Mammary epithelial cell (primary cell): Measurements from ENCODE around the gene CAPG.

Source experiments
- EZH2 ChIP-seq: IDR thresholded peaks from 2 replicates; pipeline ENCODE4 v1.6.1; 2012; ENCODE audit warnings: low read length, inconsistent platforms, borderline replicate concordance
- TF ChIP-seq, protein P1 (sequence below), 2 donors: IDR thresholded peaks in 1 of 2; conservative IDR thresholded peaks in 1 of 2; 2 replicates each; pipeline ENCODE4 v1.5.1; 2011 to 2012; ENCODE audit warnings: inconsistent platforms in 2 of 2, low read length in 2 of 2, mild to moderate bottlenecking in 2 of 2, control low read depth in 1 of 2, low read depth in 1 of 2; ENCODE audit not compliant: insufficient read depth in 1 of 2; ENCODE audit errors: extremely low read depth in 1 of 2

DNA sequence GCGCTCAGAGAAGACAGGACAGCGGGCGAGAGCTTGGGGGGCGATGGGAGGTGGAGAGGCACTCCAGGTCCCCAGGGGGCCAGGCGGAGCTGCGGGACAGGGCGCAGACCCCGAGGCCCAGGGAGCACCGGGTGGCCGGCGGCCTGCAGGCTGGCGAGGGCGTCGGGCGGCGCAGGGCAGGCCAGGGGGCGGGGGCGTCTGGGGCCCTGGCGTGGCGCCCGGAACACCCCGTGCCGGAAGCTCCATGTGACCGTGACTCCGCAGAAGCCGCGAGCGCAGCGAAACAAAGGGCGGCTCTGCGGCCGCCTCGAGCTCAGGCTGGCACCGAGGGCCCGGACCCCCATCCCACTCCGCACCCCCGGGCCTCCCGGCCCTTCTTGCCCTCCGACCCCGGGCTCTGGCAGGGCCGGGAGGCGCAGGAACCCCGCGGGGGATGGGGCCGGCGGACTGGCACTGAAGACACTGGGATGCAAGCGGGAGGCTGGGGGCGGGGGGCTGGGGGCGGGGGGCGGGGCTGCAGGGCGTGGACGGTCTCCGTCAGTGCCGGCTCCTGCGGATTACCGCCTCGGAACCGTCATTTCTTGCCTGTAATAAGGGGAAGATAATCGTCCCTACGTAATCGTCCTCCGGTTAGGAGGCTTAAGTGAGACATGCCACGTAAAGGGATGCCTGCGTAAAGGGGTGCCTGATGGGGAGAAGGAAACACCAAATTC is 27.5 kb upstream of the CAPG start:
- TF ChIP-seq, protein P1, sequence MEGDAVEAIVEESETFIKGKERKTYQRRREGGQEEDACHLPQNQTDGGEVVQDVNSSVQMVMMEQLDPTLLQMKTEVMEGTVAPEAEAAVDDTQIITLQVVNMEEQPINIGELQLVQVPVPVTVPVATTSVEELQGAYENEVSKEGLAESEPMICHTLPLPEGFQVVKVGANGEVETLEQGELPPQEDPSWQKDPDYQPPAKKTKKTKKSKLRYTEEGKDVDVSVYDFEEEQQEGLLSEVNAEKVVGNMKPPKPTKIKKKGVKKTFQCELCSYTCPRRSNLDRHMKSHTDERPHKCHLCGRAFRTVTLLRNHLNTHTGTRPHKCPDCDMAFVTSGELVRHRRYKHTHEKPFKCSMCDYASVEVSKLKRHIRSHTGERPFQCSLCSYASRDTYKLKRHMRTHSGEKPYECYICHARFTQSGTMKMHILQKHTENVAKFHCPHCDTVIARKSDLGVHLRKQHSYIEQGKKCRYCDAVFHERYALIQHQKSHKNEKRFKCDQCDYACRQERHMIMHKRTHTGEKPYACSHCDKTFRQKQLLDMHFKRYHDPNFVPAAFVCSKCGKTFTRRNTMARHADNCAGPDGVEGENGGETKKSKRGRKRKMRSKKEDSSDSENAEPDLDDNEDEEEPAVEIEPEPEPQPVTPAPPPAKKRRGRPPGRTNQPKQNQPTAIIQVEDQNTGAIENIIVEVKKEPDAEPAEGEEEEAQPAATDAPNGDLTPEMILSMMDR (conservative IDR thresholded peaks at IDR 0.05 in 1 of 2, IDR thresholded peaks at IDR 0.05 in 1 of 2; ENCODE audit: extremely low read depth in 1 of 2, insufficient read depth in 1 of 2, low read depth in 1 of 2, low read length in 2 of 2): no peak
- no peak for TF ChIP-seq EZH2
